Heart left ventricle (tissue), 13 donors: Measurements from ENCODE around the gene SFRP5.

Source experiments
- POLR2A ChIP-seq, 2 donors: fragments of 450-650 bp; IDR thresholded peaks; one replicate each; pipeline ENCODE4 v1.6.1; 2017; ENCODE audit warnings: antibody characterized with exemption in 2 of 2, mild to moderate bottlenecking in 2 of 2, moderate library complexity in 2 of 2
- TF ChIP-seq, protein P1 (sequence below), 12 donors: fragments of 200-600 bp; sonication (generic) in 4 of 12; IDR thresholded peaks; one replicate each; pipeline versions ENCODE4 v1.5.0 to v1.8.0; 2018 to 2022; ENCODE audit warnings: antibody characterized with exemption in 12 of 12, mild to moderate bottlenecking in 5 of 12
- donor health status: ischemic (EF 13 %, LVEDD 7.1; RV severe dilation, severe dysfunction).
- donor health status: DM: no; HTN: yes; CAD: no.
- donor health status: DM: no; HTN: no; CAD: no.
- donor health status: ischemic (EF 25% LVEDD 6.9; RV normal size, moderate dysfunction).
- donor health status: ischemic (EF 25% LVEDD 5.7; RV mildly dilated, moderate dysfunction).
- donor health status: ischemic (EF 35%, LVEDD 5.7; RV mildly dilated, moderate dysfunction).
- donor health status: nonischemic (EF 11% LVEDD 7.7; RV severe dilation, severe dysfunction).
- donor health status: DM: yes; HTN: yes; CAD: no.
- donor health status: PGD.
- donor health status: ischemic (EF 29% LVEDD 5.4; RV normal size, mild dysfunction).
- donor health status: nonischemic (EF 23%, LVEDD 6.1; RV moderate dilation, normal function).

DNA sequence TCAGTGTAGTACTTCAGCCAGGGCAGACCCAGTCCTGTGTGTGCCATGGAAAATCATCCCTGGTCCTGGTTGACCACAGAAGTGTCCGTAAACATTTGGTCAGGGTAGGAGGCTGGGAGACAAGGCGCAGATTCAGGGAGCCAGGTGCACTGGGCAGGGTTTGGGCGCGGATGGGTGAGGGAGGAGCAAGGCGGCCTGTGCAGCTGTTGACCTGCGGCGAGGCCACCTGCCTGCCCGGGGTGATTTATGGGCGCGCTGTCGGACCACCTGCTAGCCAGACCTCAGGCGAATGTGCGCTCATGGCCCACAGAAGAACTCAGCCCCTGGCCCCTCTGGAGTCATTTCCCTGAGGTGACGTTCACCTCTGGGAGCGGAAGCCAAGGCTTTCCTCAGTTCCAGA lies 6.6 kb downstream of the SFRP5 start:
- TF ChIP-seq, protein P1, sequence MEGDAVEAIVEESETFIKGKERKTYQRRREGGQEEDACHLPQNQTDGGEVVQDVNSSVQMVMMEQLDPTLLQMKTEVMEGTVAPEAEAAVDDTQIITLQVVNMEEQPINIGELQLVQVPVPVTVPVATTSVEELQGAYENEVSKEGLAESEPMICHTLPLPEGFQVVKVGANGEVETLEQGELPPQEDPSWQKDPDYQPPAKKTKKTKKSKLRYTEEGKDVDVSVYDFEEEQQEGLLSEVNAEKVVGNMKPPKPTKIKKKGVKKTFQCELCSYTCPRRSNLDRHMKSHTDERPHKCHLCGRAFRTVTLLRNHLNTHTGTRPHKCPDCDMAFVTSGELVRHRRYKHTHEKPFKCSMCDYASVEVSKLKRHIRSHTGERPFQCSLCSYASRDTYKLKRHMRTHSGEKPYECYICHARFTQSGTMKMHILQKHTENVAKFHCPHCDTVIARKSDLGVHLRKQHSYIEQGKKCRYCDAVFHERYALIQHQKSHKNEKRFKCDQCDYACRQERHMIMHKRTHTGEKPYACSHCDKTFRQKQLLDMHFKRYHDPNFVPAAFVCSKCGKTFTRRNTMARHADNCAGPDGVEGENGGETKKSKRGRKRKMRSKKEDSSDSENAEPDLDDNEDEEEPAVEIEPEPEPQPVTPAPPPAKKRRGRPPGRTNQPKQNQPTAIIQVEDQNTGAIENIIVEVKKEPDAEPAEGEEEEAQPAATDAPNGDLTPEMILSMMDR (IDR thresholded peaks at IDR 0.05), result no peak
- no peak for TF ChIP-seq POLR2A (IDR thresholded peaks at IDR 0.05)
